Fibroblast of lung (primary cell): ENCODE results near the gene DHRS4.

Experiments
- EZH2 ChIP-seq: IDR thresholded peaks from 2 replicates; pipeline ENCODE4 v1.5.1; 2012; ENCODE audit warnings: low read length, control low read depth, mild to moderate bottlenecking; ENCODE audit errors: missing control alignments
- TF ChIP-seq, protein P1 (sequence below), 2 donors: IDR thresholded peaks in 1 of 2; conservative IDR thresholded peaks in 1 of 2; 1 replicate in 1 of 2; 2 replicates in 1 of 2; pipeline ENCODE4 v1.5.1; 2011 to 2012; ENCODE audit warnings: low read length in 2 of 2, control low read depth in 1 of 2, inconsistent platforms in 1 of 2, low read depth in 1 of 2, mild to moderate bottlenecking in 1 of 2

DNA sequence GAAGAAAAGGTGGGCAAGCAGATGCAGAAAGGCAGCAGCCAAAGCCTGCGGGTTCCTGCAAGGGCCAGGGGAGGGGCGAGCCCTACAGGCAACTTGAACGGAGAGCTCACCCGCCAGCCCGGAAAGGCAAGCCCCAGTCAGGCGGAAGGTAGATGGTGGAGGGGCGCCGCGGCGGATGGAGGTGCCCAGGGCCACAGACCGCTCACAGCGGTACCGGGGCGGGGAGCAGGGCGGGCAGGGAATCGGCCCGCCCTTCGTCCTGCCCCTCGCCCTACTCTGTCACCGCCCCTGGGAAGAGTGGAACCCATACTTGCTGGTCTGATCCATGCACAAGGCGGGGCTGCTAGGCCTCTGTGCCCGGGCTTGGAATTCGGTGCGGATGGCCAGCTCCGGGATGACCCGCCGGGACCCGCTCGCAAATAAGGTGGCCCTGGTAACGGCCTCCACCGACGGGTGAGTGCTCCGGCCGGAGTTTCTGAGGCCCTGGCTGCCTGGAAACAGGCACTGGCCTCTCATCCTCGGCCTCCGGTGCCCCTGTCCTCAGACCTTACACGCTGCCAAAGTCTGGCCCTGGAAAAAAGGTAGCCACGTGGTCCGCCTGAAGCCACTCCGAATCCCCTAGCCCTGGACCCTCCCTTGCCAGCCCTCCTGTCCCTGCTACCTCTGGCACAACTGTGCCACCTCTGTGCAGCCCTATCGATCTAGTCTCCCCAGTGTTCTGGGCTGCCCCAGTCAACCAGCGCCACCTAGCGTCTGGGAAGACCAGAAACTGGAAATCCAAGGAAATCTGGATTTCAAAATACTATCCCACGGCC, at the start of gene DHRS4:
- TF ChIP-seq, protein P1, sequence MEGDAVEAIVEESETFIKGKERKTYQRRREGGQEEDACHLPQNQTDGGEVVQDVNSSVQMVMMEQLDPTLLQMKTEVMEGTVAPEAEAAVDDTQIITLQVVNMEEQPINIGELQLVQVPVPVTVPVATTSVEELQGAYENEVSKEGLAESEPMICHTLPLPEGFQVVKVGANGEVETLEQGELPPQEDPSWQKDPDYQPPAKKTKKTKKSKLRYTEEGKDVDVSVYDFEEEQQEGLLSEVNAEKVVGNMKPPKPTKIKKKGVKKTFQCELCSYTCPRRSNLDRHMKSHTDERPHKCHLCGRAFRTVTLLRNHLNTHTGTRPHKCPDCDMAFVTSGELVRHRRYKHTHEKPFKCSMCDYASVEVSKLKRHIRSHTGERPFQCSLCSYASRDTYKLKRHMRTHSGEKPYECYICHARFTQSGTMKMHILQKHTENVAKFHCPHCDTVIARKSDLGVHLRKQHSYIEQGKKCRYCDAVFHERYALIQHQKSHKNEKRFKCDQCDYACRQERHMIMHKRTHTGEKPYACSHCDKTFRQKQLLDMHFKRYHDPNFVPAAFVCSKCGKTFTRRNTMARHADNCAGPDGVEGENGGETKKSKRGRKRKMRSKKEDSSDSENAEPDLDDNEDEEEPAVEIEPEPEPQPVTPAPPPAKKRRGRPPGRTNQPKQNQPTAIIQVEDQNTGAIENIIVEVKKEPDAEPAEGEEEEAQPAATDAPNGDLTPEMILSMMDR (conservative IDR thresholded peaks at IDR 0.05 in 1 of 2, IDR thresholded peaks at IDR 0.05 in 1 of 2; ENCODE audit: low read depth in 1 of 2, low read length in 2 of 2) = peak; percentile 90 to 92
- no peak for TF ChIP-seq EZH2
